GM23338 (cell line): ENCODE results near the gene NPAS3.

ENCODE experiments used
- CREB1 ChIP-seq: fragments of 250-450 bp; sonication (Bioruptor Pico); IDR thresholded peaks from 2 replicates; pipeline ENCODE4 v1.5.0; 2020; ENCODE audit warnings: low read depth, mild to moderate bottlenecking, moderate library complexity
- CTCF ChIP-seq, 2 experiments: fragments of 200-600 bp in 1 of 2; sonication (generic) in 1 of 2; conservative IDR thresholded peaks; 2 replicates each; pipeline versions ENCODE4 v1.5.1 to v1.6.1; 2016 to 2017; ENCODE audit warnings: antibody characterized with exemption in 2 of 2, low read depth in 2 of 2, mild to moderate bottlenecking in 2 of 2, moderate library complexity in 1 of 2
- ETS1 ChIP-seq: IDR thresholded peaks from 2 replicates; pipeline ENCODE4 v1.6.1; 2016; ENCODE audit warnings: antibody characterized with exemption
- EZH2 ChIP-seq: fragments of 200-600 bp; sonication (generic); IDR thresholded peaks from one replicate; pipeline ENCODE4 v1.8.0; 2017; ENCODE audit warnings: antibody characterized with exemption, mild to moderate bottlenecking, low read depth; ENCODE audit not compliant: unreplicated experiment
- EZH2phosphoT487 ChIP-seq: fragments of 200-600 bp; sonication (generic); IDR thresholded peaks from one replicate; pipeline ENCODE4 v1.8.1; 2018; ENCODE audit warnings: antibody characterized with exemption; ENCODE audit not compliant: unreplicated experiment
- JUNB ChIP-seq: IDR thresholded peaks from one replicate; pipeline ENCODE4 v1.6.1; 2016; ENCODE audit warnings: antibody characterized with exemption; ENCODE audit not compliant: unreplicated experiment
- POLR2AphosphoS5 ChIP-seq: IDR thresholded peaks from 2 replicates; pipeline ENCODE4 v1.6.1; 2016; ENCODE audit warnings: antibody characterized with exemption, low read depth
- TF ChIP-seq, protein P1 (sequence below): IDR thresholded peaks from one replicate; pipeline ENCODE4 v1.6.1; 2018; ENCODE audit warnings: antibody characterized with exemption; ENCODE audit not compliant: unreplicated experiment

DNA sequence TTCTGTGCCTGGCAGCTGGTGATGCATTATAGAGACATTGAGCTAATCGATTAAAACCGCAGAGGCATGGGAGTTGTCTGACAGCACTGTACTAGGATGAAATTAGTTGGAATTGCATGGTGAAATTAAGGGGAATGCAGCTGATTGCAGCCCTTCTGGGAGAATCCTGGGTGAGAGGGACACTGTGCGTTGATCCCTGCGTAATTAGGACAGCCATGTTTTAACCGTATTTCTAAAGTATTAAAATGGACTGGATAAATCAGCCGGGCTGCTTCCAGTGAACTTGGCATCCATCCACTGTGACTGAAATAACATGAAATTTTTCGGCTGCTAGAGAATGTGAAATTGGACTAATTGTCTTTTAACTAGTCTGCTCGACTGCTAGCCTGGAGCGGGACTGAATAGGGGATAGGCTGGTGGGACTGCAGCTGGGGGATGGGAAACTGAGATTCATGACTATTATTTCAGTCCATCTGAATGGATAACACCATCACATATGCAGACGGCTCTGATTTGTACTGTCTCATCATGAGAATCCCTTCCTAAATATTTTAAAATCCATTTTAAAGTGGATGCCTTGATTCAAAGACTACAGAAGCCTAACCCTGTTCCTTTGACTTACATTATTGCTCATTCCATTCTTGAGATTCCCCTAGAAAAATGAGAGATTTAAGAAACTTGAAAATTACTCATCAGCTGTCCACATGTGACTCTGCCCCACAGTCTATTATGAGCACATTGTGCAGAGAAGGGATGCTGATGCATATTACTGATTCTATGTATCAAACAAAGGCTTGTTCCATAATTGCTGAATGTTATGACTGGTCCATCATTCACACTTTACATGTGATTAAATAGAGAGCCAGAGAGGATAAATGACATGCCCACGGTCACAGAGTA lies 343.9 kb downstream of the NPAS3 start:
- no peak for TF ChIP-seq EZH2
- TF ChIP-seq EZH2phosphoT487: no peak
- TF ChIP-seq CTCF (conservative IDR thresholded peaks at IDR 0.05; ENCODE audit: low read depth in 2 of 2): no peak
- TF ChIP-seq, protein P1, sequence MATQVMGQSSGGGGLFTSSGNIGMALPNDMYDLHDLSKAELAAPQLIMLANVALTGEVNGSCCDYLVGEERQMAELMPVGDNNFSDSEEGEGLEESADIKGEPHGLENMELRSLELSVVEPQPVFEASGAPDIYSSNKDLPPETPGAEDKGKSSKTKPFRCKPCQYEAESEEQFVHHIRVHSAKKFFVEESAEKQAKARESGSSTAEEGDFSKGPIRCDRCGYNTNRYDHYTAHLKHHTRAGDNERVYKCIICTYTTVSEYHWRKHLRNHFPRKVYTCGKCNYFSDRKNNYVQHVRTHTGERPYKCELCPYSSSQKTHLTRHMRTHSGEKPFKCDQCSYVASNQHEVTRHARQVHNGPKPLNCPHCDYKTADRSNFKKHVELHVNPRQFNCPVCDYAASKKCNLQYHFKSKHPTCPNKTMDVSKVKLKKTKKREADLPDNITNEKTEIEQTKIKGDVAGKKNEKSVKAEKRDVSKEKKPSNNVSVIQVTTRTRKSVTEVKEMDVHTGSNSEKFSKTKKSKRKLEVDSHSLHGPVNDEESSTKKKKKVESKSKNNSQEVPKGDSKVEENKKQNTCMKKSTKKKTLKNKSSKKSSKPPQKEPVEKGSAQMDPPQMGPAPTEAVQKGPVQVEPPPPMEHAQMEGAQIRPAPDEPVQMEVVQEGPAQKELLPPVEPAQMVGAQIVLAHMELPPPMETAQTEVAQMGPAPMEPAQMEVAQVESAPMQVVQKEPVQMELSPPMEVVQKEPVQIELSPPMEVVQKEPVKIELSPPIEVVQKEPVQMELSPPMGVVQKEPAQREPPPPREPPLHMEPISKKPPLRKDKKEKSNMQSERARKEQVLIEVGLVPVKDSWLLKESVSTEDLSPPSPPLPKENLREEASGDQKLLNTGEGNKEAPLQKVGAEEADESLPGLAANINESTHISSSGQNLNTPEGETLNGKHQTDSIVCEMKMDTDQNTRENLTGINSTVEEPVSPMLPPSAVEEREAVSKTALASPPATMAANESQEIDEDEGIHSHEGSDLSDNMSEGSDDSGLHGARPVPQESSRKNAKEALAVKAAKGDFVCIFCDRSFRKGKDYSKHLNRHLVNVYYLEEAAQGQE: no peak
- no peak for TF ChIP-seq POLR2AphosphoS5
- TF ChIP-seq CREB1 (CRISPR knock-in tag): no peak
- TF ChIP-seq ETS1: no peak
- TF ChIP-seq JUNB: no peak
